SK-N-MC (cell line): Measurements from ENCODE around the gene RNU1-1.
"Not testable (repeated sequence)": the region's sequence is repeated elsewhere in the genome, so short reads cannot be mapped to it uniquely, and the experiment has no call there.

Experiments used
- DNase-seq: peaks from one replicate; pipeline ENCODE4 v3.0.0-alpha.2; 2011; ENCODE audit warnings: low read depth, low spot score
- H3K27ac ChIP-seq: fragments of 200-600 bp; sonication (generic); 2 replicates; pipeline ENCODE4 v1.5.1; 2016; ENCODE audit warnings: mixed run types
- H3K36me3 ChIP-seq: fragments of 200-600 bp; sonication (generic); 2 replicates; pipeline ENCODE4 v1.6.1; 2017; ENCODE audit warnings: antibody characterized with exemption, low read length, mixed read lengths; ENCODE audit not compliant: insufficient read depth
- H3K4me3 ChIP-seq: fragments of 200-600 bp; sonication (generic); 2 replicates; pipeline ENCODE4 v1.5.1; 2016
- H3K9ac ChIP-seq: fragments of 200-600 bp; sonication (generic); 2 replicates; pipeline ENCODE4 v1.8.0; 2017; ENCODE audit warnings: mixed run types, mixed read lengths; ENCODE audit not compliant: insufficient read length
- H3K9me3 ChIP-seq: fragments of 200-600 bp; sonication (generic); 2 replicates; pipeline ENCODE4 v1.6.1; 2017; ENCODE audit warnings: low read depth, mild to moderate bottlenecking, antibody characterized with exemption, low read length, moderate library complexity, mixed read lengths
- POLR2AphosphoS5 ChIP-seq: IDR thresholded peaks from 2 replicates; pipeline ENCODE4 v1.6.1; 2012; ENCODE audit warnings: mild to moderate bottlenecking, low read depth, low read length, borderline replicate concordance

The RNU1-1 gene

DNA sequence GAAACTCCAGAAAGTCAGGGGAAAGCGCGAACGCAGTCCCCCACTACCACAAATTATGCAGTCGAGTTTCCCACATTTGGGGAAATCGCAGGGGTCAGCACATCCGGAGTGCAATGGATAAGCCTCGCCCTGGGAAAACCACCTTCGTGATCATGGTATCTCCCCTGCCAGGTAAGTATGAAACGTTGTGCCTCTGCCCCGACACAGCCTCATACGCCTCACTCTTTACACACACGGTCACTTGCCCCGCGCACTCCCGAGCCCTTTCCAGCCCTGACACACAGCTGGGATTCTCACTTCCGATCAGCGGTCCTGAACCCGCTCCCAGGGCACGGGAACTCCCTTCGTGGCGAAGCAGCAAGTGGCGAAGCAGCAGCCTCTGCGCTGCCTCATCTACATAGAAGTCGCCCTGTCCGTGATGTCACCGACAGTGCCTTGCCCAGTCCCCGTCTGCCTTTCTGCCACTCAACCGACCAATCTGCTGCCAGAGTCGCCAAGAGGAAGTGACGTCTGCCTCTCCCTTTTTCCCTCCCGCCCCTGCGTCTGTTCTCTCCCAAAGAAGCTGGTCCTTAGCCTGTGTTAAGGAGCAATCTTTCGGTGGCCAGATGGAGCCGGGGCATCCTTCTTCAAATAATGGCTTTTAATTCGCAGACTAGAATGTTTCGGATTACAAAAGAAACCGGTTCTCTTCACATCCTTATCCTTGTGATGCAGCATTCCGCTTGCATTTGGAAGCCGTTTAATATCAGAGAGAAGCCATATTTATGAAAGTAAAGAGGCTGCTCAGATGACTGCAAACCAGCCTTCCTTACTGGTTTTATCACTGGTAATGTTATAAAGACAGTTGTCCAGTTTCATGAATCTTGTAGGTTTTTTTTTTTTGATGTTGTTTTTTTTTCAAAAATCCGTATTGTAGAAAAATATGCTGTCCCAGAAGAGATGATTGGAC is at the start of gene RNU1-1:
Gene RNU1-1 (minus strand): TSS at position 179 of the 949 bp plus-strand sequence.
- H3K9me3 ChIP-seq, DNase-seq, H3K36me3 ChIP-seq: not testable (repeated sequence)
- H3K27ac ChIP-seq: peak within 1 kb of the TSS; percentile 85
- TF ChIP-seq POLR2AphosphoS5: peak; percentile 47; the same call in 1 of the 2 replicates
- peak within 1 kb of the TSS; percentile 70 for H3K4me3 ChIP-seq
- peak within 1 kb of the TSS; percentile 71 for H3K9ac ChIP-seq

DNA sequence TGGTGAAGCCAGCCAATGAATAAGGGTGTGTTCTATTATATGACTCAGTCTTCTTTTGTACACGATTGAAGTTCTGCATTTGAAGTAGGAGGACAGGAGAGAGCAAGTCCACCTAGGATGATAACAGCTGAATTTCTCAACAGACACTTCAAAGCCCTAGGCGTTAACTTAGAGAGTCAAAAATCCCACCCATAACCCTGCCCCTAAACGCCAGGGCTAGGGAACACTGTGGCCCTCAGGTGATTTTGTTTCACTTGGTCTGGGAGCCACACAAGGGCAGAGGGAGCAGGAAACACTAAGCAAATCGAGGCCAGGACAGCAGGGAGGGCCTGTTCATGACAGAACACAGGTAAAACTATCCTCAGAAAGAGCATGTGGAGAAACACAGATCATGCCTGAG is 47.0 kb upstream of the RNU1-1 start:
- DNase-seq, H3K36me3 ChIP-seq, H3K4me3 ChIP-seq, H3K27ac ChIP-seq, H3K9ac ChIP-seq, H3K9me3 ChIP-seq: not testable (repeated sequence)

DNA sequence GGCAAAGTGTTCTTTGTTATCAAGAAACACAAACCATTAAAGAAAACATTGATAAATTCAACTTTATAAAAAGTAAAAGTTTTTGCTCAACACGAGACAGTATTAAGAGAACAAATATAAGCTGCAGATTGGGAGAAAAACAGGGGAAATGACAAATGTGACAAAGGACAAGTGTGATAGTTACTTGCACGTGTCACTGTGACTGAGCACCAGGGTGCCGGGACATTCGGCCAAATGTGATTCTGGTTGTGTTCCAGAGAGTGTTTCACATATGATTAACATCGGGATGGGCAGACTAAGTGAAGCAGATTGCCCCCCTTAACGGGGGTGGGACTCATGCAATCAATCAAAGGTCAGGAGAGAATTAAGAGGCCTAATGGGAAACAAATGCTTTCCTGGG is 46.4 kb upstream of the RNU1-1 start:
- not testable (repeated sequence) for DNase-seq, H3K27ac ChIP-seq, H3K9ac ChIP-seq, H3K36me3 ChIP-seq, H3K4me3 ChIP-seq, H3K9me3 ChIP-seq

DNA sequence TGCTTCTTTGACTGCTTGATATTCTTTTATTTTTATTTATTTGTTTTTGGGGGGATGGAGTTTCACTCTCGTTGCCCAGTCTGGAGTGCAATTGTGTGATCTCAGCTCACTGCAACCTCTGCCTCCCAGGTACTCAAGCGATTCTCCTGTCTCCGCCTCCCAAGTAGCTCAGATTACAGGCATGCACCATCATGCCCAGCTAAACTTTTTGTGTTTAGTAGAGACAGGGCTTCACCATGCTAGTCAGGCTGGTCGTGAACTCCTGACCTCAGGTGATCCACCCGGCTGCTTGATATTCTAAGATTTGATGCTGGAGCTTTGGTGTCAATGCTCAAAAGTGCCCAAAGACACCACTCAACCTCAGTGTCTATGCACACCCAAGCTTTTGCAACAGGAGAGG is 45.6 kb upstream of the RNU1-1 start:
- H3K27ac ChIP-seq, H3K36me3 ChIP-seq, H3K4me3 ChIP-seq, H3K9ac ChIP-seq, H3K9me3 ChIP-seq, DNase-seq: not testable (repeated sequence)

DNA sequence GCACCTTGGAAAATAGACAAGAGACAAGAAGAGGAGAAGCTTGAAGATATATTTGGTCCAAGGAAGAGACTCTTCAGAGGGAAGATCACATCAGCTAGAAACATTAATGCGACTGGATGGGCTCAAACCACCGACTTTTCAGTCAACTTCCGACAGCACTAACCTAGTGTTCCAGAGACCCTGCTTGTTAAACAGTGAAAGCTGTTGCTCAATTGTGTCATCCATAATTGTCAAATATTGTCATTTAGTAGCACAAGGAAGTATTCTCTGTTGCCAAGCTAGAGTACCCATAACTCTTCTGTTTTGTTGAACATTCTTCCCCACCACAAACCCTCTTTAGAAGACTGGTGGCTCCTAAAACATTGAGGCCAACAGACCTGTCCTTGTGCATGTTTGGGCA is 42.9 kb upstream of the RNU1-1 start:
- not testable (repeated sequence) for H3K36me3 ChIP-seq, H3K9me3 ChIP-seq, H3K9ac ChIP-seq, DNase-seq, H3K4me3 ChIP-seq, H3K27ac ChIP-seq

DNA sequence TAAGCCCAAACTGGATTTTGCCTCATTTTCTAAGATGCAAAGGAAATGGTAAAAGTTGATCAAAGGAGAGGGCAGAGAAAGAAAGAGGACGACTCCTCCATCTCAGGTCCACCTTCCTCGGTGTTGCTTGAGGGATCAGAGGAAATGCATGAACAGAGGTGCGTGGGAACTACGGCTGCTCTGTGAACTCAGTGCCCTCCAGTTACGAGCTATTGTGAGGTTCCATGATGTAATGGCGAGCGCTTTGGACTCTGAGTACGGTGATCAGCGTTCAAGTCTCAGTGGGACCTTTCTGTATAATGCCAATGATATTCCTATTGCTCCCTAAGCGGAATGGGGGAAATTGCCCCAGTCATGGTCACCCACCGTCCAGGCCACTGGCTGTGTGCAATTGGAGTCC is 39.2 kb upstream of the RNU1-1 start:
- DNase-seq, H3K27ac ChIP-seq, H3K9ac ChIP-seq, H3K9me3 ChIP-seq, H3K36me3 ChIP-seq, H3K4me3 ChIP-seq: not testable (repeated sequence)

DNA sequence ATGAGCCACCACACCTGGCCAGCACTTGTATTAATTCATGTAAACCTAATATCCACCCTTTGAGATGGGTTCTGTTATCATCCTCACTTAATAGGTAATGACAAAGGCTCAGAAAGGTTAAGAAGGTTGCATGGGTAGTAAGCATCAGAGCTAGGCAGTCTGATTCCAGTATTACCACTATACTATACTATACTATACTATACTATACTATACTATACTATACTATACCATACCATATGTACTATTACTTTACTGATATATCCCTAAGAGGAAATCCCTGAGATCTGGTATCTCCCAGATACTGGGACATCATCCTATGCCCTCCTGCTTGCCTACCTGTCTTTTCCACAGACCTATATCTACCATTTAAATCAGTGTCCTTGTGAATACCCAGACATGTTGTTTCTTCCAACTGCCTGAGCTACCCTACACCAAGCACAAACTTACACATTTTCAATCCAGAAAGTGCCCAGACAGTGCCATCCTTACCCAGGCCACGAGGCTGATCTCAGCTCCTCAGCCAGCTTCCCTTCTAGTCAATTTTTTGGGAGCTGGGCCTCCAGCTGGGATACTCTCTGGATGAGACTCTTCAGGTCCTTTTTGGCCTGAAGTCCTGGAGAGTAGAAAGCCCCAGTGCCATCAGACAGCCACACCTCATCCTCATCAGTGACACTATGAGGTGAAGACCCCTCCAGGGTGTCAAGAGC is 36.3 kb upstream of the RNU1-1 start:
- not testable (repeated sequence) for DNase-seq, H3K27ac ChIP-seq, H3K9me3 ChIP-seq, H3K9ac ChIP-seq, H3K36me3 ChIP-seq, H3K4me3 ChIP-seq

DNA sequence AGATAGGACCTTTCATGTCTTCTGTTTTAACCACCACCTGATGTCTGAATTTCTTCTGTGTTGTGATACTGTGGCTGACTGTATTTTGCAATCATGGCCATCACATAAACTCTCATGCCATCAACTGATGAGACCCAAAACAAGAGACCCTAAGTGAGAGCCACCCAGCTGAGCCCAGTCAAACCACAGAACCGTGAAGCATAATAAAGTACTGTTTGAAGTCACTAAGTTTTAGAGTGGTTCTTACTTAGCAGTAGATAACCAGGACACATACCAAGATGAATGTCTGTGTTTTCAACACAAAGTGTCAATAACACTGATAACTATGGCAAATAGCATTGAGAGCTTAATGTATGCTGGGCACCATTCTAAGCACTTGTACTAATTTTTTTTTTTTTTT is 35.5 kb upstream of the RNU1-1 start:
- not testable (repeated sequence) for H3K36me3 ChIP-seq, DNase-seq, H3K9ac ChIP-seq, H3K9me3 ChIP-seq, H3K27ac ChIP-seq, H3K4me3 ChIP-seq

DNA sequence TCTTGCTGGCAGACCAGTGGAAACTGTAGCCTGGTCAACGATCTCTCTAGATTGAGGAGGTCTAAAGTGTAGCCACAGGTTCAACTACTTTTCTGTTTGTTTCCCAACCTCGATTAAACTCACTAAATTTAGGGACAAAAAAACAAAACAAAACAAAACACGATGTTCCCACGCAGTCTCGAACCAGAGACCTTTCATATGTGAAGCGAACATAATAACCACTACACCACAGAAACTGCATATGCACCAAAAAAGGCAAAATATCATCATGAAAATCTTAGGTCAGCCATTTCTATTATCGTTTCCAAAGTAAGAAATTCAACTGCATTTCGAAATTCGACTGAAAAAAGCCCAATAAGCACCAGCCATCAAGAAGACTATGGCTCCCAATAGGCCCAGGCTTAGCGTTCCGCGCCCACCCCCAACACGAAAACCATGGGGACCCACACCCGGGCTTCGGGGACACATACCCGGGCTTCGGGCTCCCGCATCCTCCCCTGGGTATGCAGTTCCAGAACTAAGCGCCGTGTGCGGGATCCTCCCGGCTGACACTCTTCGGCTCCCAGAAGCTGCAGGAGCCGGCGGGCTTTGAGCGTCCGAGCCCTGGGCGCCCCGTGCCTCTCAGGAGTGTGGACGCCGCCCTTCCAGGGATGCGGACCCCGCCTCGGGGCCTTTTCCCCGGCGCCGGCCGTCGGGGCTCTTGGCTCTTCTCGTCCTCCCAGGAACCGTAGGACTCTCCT is 33.6 kb upstream of the RNU1-1 start:
- H3K9me3 ChIP-seq, H3K4me3 ChIP-seq, H3K36me3 ChIP-seq, DNase-seq, H3K9ac ChIP-seq, H3K27ac ChIP-seq: not testable (repeated sequence)

DNA sequence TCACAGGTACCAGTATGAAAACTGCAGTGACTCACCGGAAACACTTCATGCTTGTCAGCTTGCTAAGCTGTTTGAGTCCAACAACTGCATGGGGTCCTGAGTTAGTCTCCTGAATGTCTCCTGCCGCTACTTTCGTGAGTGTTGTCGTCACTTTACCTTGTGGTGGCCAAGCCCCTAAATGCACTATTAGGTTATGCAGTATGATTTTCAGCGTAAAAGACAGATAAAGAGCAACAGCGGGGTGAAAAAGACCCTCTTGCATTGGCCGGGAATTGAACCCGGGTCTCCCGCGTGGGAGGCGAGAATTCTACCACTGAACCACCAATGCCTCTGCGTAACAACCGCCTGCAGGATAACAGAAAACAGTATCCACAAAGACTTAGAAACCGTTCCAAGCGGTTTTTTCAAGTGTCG is 31.6 kb upstream of the RNU1-1 start:
- H3K9ac ChIP-seq, H3K36me3 ChIP-seq, H3K9me3 ChIP-seq, H3K27ac ChIP-seq: not testable (repeated sequence)
- 0 out of 2 replicates have a peak overlapping the region, but pooled peaks have one; percentile 40 for H3K4me3 ChIP-seq
- DNase-seq: peak; percentile 63

DNA sequence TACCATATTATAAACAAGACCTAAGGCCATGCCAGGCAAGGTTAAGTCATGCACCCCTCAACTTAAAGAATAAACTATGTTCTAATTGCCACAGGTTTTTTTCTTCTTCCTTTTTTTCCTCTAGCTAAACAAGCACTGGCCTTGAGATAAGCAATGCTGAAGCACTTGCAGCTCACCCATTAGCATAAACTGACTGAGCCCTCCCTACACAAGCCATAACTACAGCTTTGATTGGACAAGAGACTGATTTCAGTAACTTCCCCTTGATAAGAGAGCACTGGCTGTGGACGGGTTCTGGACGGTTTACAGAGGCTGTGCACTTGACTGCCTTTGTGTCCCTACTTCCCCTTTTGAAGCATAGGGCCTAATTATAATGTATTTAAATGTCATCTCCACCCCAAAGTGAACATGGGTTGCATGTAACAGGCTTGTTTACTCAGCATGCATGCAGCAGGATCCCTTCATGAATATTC is 26.4 kb upstream of the RNU1-1 start:
- not testable (repeated sequence) for H3K4me3 ChIP-seq, H3K9me3 ChIP-seq, DNase-seq, H3K27ac ChIP-seq, H3K9ac ChIP-seq, H3K36me3 ChIP-seq

DNA sequence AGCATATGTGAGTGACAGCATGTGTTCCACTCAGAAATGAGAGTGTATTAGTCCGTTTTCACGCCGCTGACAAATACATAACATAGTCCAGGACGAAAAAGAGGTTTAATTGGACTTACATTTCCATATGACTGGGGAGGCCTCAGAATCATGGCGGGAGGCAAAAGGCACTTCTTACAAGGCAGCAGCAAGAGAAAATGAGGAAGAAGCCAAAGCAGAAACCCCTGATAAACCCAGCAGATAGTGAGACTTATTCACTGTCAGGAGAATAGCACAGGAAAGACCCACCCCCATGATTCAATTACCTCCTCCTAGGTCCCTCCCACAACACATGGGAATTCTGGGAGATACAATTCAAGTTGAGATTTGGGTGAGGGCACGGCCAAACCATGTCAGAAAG is 23.4 kb upstream of the RNU1-1 start:
- H3K27ac ChIP-seq, H3K9ac ChIP-seq, H3K4me3 ChIP-seq, H3K9me3 ChIP-seq, H3K36me3 ChIP-seq, DNase-seq: not testable (repeated sequence)

DNA sequence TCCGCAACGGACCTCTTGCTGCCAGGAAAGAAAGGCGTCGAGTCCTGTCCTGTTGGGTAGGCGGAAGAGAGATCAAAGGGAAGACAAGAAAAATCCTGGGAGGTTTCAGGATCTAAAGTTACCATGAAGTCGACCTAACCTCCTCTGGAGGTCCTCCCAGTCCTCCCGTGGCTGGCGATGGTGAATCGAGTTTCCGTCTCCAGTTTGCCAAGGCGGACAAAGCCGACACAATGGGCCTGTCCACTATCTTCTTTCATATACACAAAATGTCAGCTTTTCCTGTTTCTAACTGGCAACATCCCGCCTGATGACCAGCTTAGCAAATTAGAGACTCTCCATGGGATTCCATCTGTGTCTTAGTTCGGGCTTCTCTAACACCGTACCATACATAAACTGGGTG is 22.7 kb upstream of the RNU1-1 start:
- H3K36me3 ChIP-seq, H3K9me3 ChIP-seq: not testable (repeated sequence)

DNA sequence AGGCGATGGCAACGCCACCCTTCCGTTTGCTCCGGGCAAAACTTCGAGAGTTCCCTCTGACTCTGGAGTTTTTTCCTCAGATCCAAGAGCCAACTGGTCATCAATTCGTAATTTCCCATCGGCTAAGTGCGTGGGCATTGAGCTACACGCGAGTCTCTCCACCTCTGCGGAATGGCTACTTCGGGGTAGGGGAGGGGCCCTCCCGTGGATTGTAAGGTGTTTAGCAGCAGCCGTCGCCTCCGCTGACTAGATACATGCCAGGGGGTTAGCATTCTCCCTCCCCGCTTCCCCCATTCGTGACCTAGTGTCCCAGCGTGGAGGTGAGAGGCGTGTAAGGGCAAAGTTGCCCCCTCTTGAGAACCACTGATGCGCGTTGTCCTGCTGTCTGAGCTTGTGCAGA is 21.8 kb upstream of the RNU1-1 start:
- not testable (repeated sequence) for H3K4me3 ChIP-seq, H3K36me3 ChIP-seq, H3K27ac ChIP-seq, DNase-seq, H3K9me3 ChIP-seq, H3K9ac ChIP-seq

More for the DNA sequence above, 22.7 kb upstream of the RNU1-1 start:
- H3K9ac ChIP-seq, H3K4me3 ChIP-seq, H3K27ac ChIP-seq, DNase-seq: not testable (repeated sequence)
